HEK293T (cell line): Measurements from ENCODE around the gene SAXO1.

Source experiments
- BHLHE40 ChIP-seq: fragments of 450-650 bp; IDR thresholded peaks from 2 replicates; pipeline ENCODE4 v1.6.1; 2016; ENCODE audit warnings: mild to moderate bottlenecking, moderate library complexity, borderline replicate concordance
- FOXA1 ChIP-seq: fragments of 450-650 bp; IDR thresholded peaks from 2 replicates; pipeline ENCODE4 v1.6.1; 2016; ENCODE audit warnings: mild to moderate bottlenecking
- FOXK2 ChIP-seq: fragments of 450-650 bp; IDR thresholded peaks from 2 replicates; pipeline ENCODE4 v1.6.1; 2016; ENCODE audit warnings: mild to moderate bottlenecking
- PKNOX1 ChIP-seq: fragments of 450-650 bp; IDR thresholded peaks from 2 replicates; pipeline ENCODE4 v1.6.1; 2016
- SP1 ChIP-seq: fragments of 450-650 bp; IDR thresholded peaks from 2 replicates; pipeline ENCODE4 v1.6.1; 2017
- SUZ12 ChIP-seq: fragments of 450-650 bp; IDR thresholded peaks from 2 replicates; pipeline ENCODE4 v1.6.1; 2016; ENCODE audit warnings: mild to moderate bottlenecking
- ZNF384 ChIP-seq: fragments of 450-650 bp; IDR thresholded peaks from 2 replicates; pipeline ENCODE4 v1.6.1; 2016

- TF ChIP-seq ZNF384 = no peak
- TF ChIP-seq FOXK2 = no peak
- no peak for TF ChIP-seq SP1
- TF ChIP-seq BHLHE40 = no peak
- TF ChIP-seq FOXA1 = no peak
- no peak for TF ChIP-seq PKNOX1
- TF ChIP-seq SUZ12 = no peak
Observed at GRCh38 chr9:18889550-18889949, 143.5 kb downstream of the SAXO1 start.
